Endothelial cell of hepatic sinusoid (primary cell): ENCODE measurements around the gene TMEM209.

Source experiments
- in situ Hi-C: cut with HindIII; loops from 2 replicates; pipeline ENCODE4 v1.10.0; 2017; ENCODE audit warnings: low sequenced_read_pairs

TMEM209 gene

DNA sequence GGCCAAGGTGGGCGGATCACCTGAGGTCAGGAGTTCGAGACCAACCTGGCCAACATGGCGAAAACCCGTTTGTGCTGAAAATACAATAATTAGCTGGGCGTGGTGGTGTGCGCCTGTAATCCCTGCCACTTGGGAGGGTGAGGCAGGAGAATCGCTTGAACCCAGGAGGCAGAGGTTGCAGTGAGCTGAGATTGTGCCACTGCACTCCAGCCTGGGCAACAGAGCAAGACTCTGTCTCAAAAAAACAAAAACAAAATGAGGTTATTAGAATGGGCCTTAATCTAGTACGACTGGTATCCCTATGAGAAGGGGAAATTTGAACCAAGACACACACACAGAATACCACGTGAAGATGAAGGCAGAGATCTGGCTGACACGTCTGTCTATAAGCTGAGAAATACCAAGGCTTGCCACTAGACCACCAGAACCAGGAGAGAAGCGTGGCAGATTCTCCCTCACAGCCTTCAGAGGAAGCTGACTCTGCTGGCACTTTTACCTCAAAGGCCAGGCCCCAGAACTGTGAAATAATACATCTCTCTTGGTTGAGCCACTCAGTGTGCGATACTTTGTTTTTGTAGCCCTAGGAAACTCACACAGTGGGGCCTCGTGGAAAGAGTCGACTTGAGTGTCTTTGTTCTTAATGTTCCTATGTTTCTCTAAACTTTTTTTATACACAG, 59.6 kb downstream of the TMEM209 start:
- in situ Hi-C loops = no loop called here

DNA sequence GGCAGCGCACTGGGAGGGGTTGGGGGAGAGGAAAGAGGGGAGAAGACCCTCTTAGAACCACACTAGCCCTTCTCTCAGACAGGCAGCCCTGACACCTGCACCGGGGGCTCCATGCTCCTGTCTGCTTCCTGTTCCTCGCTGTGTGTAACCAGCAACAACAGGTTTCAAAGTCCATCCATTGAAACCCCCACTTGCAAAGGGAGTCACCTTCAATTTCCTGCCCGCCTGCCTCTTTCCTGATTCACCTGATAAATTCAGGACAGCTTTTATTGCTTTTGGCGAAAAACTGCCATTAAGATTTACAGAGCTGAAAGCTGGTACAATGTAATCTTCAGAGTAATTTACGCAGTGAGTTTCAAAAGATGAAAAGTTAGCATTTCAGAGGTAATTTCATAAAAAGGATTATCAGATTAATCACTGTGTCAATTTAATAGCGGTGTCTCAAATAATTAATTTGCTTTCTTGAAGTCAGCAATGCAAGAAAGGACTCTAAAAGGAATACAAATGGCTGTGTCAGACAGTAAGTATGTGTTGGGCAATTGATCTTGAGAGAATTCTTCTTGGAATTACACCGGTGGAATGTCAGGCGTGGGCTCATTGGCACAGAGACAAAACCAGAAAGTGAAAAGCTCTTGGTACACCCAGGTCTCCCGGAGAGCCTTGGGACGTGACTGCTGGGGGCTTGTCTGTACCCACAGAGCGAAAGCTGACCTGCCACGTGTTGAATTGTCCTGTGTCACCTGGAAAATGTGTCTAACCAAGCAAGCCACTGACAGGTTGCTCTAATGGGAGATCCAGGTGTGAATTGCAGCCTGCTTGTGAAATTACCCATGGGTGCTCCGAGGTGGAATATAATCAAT, 60.7 kb downstream of the TMEM209 start:
- in situ Hi-C loops = no loop called here

DNA sequence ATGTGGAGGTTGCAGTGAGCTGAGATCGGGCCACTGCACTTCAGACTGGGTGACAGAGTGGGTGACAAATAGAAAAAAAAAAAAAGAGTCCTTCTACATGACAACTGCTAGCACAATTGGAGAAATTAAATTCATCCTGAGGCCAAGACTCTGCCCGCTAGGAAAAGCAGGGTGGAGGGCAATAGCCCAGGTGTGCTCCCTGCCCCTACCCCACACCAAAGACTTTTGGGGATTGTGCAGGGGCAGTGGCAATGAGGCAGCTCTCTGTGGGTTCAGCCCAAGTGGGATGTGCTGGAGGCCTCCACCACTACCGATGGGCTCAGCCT, 61.3 kb downstream of the TMEM209 start:
- in situ Hi-C loops = no loop called here

DNA sequence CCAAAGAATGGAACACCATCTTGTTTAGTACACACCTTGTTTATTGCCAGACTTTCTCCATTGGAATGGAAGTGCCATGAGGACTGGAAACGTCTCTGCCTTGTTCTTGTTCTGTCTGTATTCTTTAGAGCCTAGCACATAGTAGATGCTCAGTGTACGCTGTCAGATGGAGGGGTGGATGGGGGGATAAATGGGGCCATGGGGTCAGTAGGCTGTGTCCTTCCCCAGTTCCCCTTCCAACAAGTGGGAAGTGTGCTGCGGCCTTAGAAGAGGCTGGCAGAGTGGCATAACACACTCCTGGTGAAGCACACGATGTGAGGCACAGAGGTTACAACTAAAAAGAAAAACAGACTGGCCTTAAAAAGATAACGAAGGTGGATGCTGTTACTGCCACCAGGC, 61.9 kb downstream of the TMEM209 start:
- in situ Hi-C loops = no loop called here

DNA sequence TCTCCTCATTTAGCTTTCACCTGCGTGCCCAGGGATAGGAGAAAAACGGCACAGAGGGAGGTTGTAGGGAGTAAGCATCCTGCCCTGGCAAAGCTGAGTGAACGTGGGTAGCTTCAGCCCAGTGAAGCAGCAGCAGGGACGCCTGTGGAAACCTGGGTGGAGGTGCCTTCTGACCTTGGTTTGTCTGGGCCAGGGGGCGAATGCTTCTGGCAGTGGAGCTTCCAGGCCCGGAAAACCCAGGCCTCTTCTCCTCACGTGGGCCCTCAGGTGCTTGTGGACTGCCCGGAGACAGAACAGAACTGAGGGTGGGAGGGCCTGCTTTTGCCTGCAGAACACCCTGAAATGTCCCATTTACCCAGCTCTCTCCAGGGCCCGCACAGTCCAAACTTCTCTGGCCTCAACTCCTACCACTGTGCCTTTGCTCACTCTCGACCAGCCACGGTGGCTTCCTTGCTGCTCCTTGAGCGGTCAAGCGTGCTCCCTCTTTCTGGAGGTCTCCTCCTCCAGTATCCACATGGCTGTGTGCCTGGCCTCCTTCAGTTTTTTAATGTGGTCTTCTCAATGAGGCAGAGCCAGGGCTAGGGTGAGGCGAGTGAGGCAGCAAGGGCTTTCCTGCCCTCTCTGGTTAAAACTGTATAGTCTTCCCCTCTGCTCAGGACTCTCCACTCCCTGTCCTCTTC, 62.4 kb downstream of the TMEM209 start:
- in situ Hi-C loops = no loop called here

DNA sequence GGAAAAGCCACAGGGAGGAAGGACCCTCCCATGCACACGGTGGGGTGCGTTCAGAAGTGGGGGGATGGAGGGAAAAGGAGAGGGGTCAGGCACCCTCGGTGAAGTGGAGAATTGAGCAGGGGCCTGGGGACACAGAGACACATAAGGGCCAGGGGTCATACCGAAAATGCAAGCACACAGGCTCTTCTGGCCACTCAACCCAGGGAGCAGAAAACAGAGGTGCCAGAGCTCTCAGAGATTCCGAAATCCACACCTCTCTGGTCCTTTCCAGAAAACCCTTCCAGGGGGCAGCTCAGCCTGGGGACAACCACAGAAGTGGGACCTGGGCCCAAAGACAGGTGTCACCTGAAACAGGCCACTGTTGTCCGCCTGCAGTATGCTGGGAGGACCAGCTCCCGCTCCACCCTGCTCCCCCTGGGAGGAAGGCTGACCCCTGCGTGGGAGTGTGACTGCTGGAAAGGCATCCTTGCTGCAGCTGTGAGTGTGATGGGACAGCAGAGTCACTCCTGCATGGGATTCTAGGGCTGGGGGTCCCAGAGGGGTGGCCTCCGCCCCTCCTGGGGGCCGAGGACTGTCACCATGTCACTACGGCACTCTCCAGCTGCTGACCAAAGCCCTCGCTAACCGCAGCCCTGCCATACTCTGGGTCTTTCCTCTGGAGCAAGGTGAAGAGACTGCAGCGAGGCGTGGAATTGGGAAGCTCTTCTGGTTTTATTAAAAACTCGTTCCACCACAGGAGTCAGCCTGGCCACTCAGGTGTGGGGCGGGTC, 63.1 kb downstream of the TMEM209 start:
- in situ Hi-C loops = no loop called here

DNA sequence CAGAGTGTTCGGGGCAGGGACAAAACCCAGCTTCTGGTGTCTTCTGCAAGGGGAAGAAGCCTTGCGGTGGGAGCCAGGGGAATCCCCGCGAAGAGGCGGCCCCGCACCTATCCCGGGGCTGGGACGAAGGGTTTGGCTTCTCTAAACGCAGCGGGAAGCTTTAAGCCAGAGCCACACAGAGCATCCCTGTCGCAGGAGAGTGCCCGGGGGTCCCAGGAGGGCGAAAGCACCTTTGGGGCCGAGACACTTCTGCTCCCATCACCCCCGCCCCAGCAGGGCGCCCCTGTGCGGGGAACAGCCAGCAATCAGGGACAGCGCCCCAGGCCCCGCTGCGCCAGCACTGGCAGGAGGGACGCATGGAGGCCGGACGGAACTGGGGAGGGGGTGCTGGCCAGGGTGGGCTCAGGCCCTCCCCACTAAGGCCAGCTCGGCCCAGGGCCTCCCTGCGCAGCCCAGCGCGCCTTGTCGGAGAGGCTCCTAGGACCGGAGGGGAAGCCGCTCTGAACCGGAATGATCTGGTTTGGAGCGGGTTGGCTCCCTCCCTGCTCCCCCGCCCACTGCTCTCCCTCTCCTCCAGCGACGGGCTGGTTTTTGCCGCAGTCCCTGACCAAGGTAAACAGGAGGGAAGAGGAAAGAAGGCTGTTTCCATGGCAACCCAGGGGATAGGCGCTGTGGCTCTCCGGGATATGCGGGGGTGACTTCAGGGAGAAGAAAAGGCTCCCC, 63.9 kb downstream of the TMEM209 start:
- in situ Hi-C loops = no loop called here

DNA sequence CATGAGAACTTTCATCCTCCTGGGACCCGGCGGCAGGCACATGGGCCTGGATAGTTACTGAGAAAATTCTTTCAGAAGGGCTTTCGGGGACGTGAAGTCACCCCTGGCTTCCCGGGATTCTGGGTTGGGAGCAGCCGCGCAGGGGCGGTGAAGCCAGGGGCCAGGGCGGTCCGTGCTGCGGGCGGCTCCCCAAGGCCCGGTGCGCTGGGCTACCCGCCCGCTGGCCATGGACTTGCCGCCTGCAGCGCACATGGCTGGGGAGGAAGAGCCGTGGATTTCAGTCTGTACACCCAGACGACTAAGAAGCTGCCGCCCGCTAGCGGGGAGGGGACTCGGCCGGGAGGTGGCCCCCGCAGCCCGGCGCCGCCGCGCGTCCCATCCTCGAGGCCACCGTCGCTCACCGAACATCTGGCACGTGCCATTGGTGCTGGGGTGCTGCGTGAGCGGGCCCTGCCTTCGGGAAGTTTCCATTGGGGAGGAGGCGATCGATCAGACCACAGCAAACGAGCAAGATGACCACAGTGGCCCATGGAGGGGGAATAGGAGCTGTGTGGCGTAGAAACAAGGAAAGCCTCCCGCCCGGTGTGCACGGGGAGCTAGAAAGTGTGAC, 64.5 kb downstream of the TMEM209 start:
- in situ Hi-C loops = no loop called here

DNA sequence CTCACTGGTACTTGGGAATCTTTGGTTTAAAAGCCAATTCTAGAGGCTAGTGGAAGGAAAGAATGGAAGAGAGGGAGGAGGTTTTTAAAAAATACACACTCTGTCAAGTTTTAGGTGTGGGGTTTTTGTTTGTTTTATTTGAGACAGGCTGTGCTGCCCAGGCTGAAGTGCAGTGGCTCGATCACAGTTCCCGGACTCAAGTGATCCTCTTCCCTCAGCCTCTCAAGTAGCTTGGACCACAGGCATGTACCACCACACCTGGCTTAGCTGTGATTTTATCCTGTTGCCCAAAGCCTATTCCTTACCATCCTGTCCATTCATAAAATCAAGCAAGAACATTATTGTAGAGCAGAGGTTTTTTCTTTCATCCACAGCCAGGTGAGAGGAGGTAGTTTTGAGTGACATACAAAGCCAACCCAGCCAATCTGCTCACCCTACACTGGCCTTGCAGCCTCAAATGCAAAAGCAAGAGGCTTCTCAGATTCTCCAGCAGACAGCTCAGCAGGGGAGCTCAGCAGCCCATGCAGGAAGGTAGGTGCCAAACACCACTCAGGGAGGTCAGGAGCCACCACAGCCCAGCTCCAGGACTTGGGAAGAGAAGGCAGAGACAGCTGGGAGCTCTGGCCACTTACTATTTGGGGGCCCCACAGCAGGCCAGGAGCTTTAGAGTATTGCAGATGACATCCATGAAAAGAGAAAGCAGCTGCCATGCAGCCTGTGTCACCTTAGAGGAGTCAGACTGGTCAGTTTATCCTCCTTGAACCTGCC, 65.8 kb downstream of the TMEM209 start:
- in situ Hi-C loops = no loop called here

DNA sequence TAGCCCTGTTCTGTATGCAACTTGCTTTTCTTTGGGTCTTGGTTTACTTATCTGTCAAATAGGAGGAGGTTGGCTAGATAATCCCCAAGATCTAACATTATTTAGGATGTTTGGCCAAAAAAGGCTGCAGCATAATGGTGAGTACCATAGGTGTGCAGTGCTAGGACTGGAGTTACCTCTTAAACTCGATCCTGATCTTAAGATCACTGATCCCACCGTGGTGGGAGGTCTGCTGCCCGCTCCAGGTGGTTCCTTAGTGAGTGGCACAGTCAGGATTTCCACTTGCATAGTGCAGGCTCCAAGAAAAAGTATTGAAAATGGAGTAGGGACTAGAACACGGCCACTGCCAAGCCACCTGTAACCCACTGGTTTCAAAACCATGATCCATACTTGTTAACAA, 68.0 kb downstream of the TMEM209 start:
- in situ Hi-C loops = no loop called here

DNA sequence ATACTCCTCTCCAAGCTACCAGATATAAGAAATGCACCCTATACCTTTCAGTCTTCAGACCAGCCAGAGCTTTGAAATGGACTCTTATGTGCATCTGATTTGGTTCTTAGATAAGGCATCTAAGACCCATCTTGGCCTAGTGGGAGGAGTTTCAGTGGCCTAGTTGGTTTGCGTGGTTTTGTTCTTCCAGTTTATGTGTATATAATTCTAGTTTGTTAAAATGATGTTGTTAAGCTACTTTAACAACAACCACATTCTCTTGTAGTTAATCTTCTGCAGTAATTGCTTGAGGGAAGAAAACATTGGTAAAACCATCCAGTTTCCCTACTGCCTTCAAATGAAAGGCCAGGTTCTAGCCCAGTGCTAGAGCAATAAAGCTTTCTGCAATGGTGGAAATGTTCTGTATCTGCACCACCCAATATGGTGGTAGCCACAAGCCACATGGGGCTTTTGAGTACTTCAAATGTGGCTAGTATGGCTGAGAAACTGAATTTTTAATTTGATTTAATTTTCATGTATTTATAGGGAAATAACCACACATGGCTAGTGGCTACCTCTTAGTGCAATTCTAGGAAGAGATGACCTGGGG, 68.5 kb downstream of the TMEM209 start:
- in situ Hi-C loops = no loop called here

DNA sequence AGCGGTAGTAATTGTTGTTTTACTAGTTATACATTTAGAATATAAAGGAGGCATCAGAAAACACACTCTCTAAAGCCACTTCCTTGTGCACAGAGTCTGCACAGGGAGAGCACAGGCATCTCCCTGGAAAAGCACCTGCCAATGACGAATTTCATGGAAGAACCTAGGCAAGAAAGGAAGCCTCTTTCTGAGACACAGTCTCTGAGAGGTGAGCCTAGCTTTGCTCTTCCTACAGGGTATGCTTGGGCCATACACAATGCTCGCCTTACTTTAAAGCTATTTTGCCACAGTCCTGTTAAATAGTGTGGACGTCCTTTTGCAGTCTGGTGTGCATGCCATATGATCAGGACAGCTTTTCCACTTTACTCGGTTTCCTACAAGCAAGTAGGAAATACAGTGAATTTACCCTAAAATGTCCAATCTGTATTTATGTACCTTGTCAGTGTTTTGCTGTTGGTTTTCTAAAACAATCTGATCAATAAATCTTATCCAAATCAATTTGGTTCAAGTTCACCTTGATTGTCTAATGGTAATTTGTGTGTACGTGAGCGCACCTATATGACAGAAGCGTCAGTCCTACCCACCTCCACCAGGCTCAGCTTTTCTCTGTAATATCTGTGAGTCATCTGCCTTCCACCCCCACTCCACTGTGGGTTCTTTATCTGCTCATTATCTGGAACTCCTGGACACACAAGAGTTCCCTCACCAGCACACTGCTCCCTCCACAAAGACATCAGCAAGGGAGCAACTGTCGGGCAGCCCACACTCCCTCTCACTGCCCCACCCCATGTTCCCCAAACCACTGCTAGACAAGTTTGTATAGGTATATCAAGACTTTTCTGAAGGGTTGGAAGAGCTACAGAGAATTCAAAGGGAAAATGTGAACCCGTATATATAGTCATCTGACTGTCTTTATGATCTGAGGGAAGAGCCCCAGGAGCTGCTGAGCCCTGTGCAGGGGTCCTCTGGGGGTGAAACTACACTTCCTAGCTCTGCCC, 69.7 kb downstream of the TMEM209 start:
- in situ Hi-C loops = no loop called here

DNA sequence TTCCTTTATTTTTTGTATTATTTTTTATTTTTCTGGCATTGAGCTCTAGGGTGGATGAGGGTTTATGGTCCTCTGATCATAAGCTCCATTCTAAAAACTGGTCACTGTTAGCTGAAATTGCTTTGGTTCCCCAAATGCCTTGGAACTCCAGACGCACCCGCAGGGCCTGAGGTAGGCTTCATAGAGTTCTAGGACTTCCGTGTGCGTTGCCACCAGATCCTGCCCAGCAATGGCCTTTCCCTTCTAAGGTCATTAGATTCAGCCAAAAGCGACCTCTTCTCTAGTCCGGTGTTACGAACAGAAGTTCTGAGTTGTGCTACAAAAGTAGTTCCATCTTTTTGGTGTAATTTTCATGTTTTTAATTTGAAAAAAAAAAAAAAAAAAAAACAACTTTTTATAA, 70.5 kb downstream of the TMEM209 start:
- in situ Hi-C loops = no loop called here

DNA sequence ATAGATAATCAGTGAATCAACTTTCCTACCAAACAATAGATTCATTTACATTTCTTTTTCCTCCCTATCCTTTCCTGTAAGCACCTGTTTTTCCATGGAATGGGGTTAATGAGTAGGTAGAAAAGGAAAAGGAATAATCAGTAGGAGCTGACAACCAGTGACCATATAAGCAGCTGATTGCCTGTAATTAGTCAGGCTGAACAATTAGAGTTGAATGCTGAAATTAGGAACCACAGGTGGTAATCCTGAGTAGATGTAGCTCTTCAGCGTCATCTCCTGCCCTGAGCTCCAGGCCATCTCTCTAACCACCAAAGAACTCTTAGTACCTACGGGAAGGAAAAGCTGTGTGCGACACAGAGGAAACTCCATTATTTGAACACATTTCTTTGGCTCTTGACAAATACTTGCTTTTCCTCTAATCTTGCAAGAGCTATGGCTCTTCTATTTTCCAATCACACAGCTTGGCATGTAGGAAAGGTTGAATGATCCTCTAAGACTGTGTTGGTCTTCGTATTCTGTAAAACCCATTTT, 71.0 kb downstream of the TMEM209 start:
- in situ Hi-C loops = no loop called here

DNA sequence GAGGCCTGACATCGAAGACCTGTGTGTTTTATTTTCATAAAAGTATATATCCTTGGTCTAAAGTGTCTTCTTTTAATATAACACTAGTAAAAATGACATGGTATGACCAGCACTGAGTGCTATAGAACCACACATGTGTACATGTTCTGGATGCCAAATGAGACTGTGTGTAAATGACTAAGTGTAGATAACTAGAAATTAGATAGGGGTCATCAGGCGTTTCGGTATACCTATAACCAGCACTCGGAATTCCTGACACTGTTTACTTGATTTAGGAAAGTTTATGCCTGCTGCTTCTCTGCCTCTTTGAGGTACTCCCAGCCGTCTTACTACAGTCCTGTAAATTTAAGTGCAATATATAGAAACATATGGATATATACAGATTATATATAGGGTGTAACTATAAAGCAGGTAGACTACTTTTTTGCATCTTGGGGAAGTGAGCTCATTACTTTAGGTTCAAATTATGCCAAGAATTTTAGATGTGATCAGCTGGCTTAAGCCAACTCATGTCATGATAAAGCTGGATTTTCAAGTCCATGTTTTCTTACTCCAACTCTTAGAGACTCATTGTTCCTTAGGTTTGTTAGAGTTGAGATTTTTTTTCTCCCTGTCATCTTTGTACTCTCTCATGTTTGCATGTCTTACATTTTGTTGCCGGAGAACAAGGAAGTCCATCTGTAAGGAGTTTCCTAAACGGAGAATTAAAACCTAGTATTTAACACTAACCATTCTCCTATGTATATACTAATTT, 72.0 kb downstream of the TMEM209 start:
- in situ Hi-C loops = no loop called here

DNA sequence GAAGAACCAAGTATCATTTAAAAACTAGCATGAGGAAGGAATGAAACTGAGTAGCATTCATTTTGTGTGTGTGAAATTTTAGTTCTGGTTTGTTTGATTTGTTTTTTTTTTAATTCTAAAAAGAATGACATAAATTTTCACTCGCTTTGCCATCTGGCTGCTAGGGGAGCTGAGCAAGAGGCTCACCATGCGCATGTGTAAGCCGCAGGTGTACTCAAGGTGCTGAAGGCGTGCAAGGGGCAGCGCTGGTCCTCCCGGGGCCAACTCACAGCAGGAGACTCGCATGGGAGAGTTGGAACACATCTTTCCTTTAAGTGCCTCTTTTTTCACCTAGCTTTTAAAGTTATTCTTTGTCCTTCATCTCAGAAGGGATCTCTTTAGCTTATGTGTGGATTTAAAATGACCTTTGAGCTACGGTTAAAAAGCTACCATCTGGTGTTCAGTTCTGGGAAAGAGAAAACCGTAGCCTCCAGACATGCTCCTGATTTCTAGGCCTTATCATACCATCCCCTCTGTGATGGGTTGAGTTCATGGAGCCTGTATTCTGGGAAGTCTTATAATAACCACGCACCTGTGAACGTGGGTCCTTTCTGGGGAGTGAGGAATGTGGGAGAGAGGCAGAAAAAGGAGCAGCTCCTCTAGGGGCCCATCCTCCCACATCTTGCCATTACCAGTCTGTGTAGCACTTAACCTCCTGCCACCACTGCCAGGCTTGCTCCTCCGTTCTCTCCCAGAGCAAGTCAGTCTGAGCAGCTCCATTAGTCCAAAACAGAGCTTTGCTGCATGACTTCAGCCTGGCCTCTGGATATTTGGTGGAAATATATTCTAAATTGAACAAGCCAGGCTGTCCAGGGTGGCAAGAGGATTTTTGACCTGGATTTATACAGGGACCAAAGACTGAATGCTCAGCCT, 73.0 kb downstream of the TMEM209 start:
- in situ Hi-C loops = no loop called here
